GM13977 (cell line): ENCODE data around the gene NYNRIN.
"Not testable (repeated sequence)": the region's sequence is repeated elsewhere in the genome, so short reads cannot be mapped to it uniquely, and the experiment has no call there.

Source experiments
- DNase-seq: peaks from one replicate; pipeline ENCODE4 v3.0.0; 2012; ENCODE audit warnings: low spot score
- in situ Hi-C: fragments of 300-500 bp; cut with MboI; formaldehyde crosslinking; loops from one replicate; pipeline ENCODE4 v1.12.0; 2022; ENCODE audit warnings: low sequenced_read_pairs, low pct_unique_long_range_greater_than_20kb, mixed read lengths, inconsistent platforms; ENCODE audit not compliant: unreplicated experiment
- TF ChIP-seq, protein P1 (sequence below): IDR thresholded peaks from 2 replicates; pipeline ENCODE4 v1.5.1; 2012; ENCODE audit warnings: mild to moderate bottlenecking, control low read depth; ENCODE audit not compliant: insufficient read depth; ENCODE audit errors: extremely low read depth, missing control alignments

The NYNRIN gene

DNA sequence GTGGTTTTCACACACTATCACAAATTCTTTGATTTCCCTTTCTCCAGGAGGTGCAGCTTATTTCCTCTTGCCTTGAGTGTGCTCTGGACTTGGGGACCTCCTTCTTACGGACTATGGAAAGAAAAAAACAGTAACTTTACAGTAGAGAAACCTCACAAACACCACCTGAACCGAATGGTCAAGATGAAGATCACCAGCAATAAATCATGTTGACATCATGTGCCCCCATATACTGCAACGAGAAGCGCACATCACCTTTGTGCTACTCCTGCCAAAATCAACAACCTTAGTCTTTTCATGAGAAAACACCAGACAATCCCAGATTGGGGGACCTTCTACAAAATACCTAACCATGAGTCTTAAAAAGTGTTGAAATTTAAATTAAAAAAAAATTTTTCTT lies 13.3 kb upstream of the NYNRIN start:
- DNase-seq = no peak
- TF ChIP-seq, protein P1, sequence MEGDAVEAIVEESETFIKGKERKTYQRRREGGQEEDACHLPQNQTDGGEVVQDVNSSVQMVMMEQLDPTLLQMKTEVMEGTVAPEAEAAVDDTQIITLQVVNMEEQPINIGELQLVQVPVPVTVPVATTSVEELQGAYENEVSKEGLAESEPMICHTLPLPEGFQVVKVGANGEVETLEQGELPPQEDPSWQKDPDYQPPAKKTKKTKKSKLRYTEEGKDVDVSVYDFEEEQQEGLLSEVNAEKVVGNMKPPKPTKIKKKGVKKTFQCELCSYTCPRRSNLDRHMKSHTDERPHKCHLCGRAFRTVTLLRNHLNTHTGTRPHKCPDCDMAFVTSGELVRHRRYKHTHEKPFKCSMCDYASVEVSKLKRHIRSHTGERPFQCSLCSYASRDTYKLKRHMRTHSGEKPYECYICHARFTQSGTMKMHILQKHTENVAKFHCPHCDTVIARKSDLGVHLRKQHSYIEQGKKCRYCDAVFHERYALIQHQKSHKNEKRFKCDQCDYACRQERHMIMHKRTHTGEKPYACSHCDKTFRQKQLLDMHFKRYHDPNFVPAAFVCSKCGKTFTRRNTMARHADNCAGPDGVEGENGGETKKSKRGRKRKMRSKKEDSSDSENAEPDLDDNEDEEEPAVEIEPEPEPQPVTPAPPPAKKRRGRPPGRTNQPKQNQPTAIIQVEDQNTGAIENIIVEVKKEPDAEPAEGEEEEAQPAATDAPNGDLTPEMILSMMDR = no peak
- in situ Hi-C loops = no loop called here

DNA sequence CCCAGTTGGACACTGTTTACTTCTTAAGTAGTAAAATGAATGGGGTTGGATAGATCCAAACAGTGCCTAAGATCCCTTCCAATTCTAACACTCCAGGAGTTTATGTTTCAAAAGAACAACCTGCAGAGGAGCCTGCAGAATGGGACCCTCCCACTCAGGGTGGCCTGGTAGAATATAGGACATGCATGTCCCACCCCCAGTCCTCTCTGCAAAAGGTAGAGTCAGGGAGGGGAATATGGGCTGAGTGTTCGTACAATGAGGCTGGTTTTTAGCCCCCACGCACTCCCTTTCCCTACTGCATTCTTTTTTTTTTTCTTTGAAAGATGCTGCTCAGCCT lies 11.8 kb upstream of the NYNRIN start:
- in situ Hi-C loops = no loop called here
- DNase-seq = no peak
- TF ChIP-seq, protein P1 = no peak

DNA sequence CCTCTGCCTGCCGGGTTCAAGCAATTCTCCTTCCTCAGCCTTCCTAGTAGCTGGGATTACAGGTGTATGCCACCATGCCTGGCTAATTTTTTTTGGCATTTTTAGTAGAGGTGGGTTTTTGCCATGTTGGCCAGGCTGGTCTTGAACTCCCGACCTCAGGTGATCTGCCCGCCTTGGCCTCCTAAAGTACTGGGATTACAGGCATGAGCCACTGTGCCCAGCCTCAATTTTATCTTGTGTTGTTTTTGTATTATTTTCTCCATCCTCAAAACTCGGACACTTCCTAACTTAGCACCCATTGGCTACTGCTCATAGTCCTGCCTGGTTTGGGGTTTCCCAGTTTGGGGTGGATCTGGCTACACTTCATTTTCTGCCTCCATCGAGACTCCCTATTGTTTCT lies 11.2 kb upstream of the NYNRIN start:
- in situ Hi-C loops = not testable (repeated sequence)

DNA sequence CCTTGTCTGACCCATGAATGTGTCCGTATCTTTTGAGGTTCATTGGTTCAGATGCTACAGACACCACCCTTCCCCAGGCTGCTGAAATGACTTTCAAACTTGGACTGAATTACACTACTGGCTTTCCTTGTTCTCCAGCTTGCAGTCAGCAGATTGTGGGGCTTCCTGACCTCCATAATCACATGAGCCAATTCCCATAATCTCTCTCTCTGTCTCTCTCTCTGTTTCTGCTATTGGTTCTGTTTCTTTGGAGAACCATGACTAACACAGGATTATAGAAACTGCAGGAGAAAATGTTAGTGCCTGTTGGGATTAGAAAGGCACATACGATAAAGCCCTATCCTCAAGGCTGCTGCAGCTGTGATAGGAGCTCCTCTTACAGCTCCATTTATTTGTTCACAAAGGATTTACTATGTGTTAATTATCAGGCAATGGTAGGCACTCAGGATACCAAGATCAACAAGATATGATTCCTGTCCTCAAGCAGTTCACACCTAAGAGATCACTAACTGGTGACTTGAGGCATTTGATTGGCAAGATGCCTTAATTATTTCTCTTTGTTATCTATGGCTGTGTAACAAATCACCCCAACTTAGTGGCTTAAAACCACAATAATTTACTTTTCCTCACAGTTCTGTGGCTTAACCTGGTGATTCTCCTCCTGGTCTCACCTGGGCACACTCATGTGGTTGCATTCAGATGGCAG lies 10.2 kb upstream of the NYNRIN start:
- DNase-seq = no peak

More for the DNA sequence above, 11.2 kb upstream of the NYNRIN start:
- not testable (repeated sequence) for DNase-seq

DNA sequence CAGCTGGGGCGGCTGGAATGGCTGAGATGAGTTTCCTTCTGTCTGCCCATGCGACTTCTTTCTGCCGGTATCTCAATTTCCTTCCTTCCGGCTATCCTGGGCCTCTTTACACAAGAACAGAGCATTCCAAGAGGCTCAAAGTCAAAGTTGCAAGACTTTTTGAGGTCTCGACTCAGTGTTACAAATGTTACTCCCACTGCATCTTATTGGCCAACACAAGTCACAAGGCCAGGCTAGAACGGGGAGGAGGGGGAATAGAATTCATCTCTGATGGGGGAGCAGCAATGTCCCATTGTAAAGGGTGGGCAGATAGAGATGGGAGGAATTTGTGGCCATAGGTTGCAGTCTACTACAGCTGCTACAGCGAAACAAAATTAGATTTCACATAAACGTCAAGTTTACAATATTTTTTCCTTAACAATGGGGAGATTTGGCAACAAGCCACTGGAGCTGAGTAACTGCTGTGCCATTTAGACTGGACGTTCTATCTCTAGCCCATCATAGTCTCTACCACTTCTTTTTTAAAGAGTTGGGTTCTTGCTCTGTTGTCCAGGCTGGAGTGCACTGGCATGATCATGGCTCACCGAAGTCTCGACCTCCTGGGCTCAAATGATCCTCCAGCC lies 9.5 kb upstream of the NYNRIN start:
- TF ChIP-seq, protein P1 = no peak
- DNase-seq = no peak
- in situ Hi-C loops = no loop called here

More for the DNA sequence above, 10.2 kb upstream of the NYNRIN start:
- in situ Hi-C loops = no loop called here
- TF ChIP-seq, protein P1 = no peak

DNA sequence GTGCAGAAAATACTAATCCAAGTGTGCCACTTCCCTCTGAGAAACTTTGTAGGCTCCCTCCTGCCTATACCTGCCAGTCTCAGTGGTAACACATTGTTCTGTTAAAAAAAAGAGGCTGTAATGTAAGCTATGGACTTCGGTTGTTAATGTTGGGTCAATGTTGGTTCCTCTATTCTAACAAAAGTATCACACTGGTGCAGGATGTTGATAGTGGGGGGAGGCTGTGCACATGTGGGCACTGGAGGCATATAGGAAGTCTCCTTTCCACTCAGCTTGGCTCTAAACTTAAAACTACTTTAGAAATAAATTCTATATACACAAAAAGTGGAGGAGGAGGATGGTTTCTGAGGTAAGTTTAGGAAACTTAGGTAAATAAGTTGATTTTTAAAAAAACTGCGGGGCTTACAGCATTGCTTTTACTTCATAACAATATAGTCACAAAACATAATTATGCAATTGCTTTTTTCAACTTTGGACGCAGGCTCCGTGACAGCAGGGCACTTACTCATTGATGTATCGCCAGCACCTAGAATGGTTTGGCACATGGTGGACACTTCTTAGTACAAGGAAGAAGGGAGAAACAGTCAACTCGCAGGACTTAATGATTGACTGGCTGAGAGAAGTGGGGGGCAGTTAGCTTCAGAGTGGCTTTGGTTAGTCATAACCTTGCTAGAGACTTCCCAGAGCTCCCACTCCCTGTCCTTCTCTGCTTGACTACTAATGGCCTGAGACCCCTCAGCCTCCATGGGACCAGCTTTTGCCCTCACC lies 7.9 kb upstream of the NYNRIN start:
- TF ChIP-seq, protein P1 = no peak
- no peak for DNase-seq
- in situ Hi-C loops = no loop called here
